Naive thymus-derived CD4-positive, alpha-beta T cell (primary cell): ENCODE measurements around the gene OR2Y1. TPM values are rescaled to one million over a fixed set of nuclear protein-coding genes. Genes with fewer than 3 reads are reported as not detected.
"Not testable (repeated sequence)": the region's sequence is repeated elsewhere in the genome, so short reads cannot be mapped to it uniquely, and the experiment has no call there.

Experiments
- ATAC-seq: fragments of 150-1000 bp; cut with Tn5 transposase; 2 replicates; pipeline ENCODE4 v1.10.0; 2021; ENCODE audit warnings: mild to moderate bottlenecking, moderate library complexity
- CTCF ChIA-PET: fragments of 350-600 bp; sonication (Branson Sonifier 250); formaldehyde crosslinking; loops from one replicate; lab custom pipeline; 2021; ENCODE audit warnings: antibody characterized with exemption; lab: Charles Lee
- POLR2A ChIA-PET: fragments of 350-600 bp; sonication (Branson Sonifier 250); formaldehyde crosslinking; loops from one replicate; lab custom pipeline; 2021; ENCODE audit warnings: antibody characterized with exemption, inconsistent platforms; lab: Charles Lee
- DNase-seq, 9 donors: peaks; one replicate each; pipeline versions ENCODE4 v3.0.0 to v3.0.0-alpha.2; 2020 to 2022; ENCODE audit warnings: mixed read lengths in 1 of 9
- H3K27ac ChIP-seq: one replicate; pipeline ENCODE4 v1.7.0; 2013; ENCODE audit warnings: mild to moderate bottlenecking, low read depth, low read length, moderate library complexity
- H3K27me3 ChIP-seq, 2 donors: one replicate each; pipeline ENCODE4 v1.7.0; 2013; ENCODE audit warnings: low read length in 2 of 2, mild to moderate bottlenecking in 2 of 2, moderate library complexity in 2 of 2; ENCODE audit not compliant: control insufficient read depth in 2 of 2, insufficient read depth in 2 of 2
- H3K36me3 ChIP-seq, 3 experiments: 1 replicate in 2 of 3; 2 replicates in 1 of 3; pipeline ENCODE4 v1.7.0; 2013; ENCODE audit warnings: low read length in 3 of 3, mild to moderate bottlenecking in 3 of 3, moderate library complexity in 1 of 3; ENCODE audit not compliant: insufficient read depth in 3 of 3, control insufficient read depth in 2 of 3
- H3K4me1 ChIP-seq, 2 donors: one replicate each; pipeline ENCODE4 v1.7.0; 2013; ENCODE audit warnings: low read length in 2 of 2, mild to moderate bottlenecking in 2 of 2, moderate library complexity in 1 of 2; ENCODE audit not compliant: control insufficient read depth in 2 of 2, insufficient read depth in 2 of 2
- H3K4me3 ChIP-seq: 2 replicates; pipeline ENCODE4 v1.7.0; 2013; ENCODE audit warnings: mild to moderate bottlenecking, low read length
- H3K9me3 ChIP-seq, 3 experiments: 1 replicate in 2 of 3; 2 replicates in 1 of 3; pipeline ENCODE4 v1.7.0; 2013; ENCODE audit warnings: low read length in 3 of 3; ENCODE audit not compliant: control insufficient read depth in 2 of 3
- H3K27ac Mint-ChIP-seq, 9 donors: one replicate each; pipeline ENCODE4 v1.8.0; 2020 to 2022; ENCODE audit warnings: mixed read lengths in 9 of 9, mild to moderate bottlenecking in 8 of 9, moderate library complexity in 5 of 9, inconsistent platforms in 2 of 9
- H3K27me3 Mint-ChIP-seq, 5 donors: one replicate each; pipeline ENCODE4 v1.8.0; 2021 to 2022; ENCODE audit warnings: mixed read lengths in 5 of 5, mild to moderate bottlenecking in 1 of 5
- H3K36me3 Mint-ChIP-seq, 5 donors: one replicate each; pipeline ENCODE4 v1.8.0; 2020 to 2022; ENCODE audit warnings: mixed read lengths in 5 of 5, mild to moderate bottlenecking in 3 of 5, inconsistent platforms in 1 of 5
- H3K4me1 Mint-ChIP-seq, 7 donors: one replicate each; pipeline ENCODE4 v1.8.0; 2020 to 2022; ENCODE audit warnings: mixed read lengths in 7 of 7, mild to moderate bottlenecking in 3 of 7, inconsistent platforms in 1 of 7
- H3K4me3 Mint-ChIP-seq, 10 donors: one replicate each; pipeline ENCODE4 v1.8.0; 2020 to 2022; ENCODE audit warnings: mild to moderate bottlenecking in 10 of 10, mixed read lengths in 10 of 10, moderate library complexity in 6 of 10, inconsistent platforms in 2 of 10
- H3K9me3 Mint-ChIP-seq, 11 donors: one replicate each; pipeline ENCODE4 v1.8.0; 2020 to 2022; ENCODE audit warnings: mixed read lengths in 11 of 11, mild to moderate bottlenecking in 4 of 11, inconsistent platforms in 1 of 11, moderate library complexity in 1 of 11
- intact Hi-C, 2 donors: fragments of 100-400 bp; cut with micrococcal nuclease; formaldehyde crosslinking; loops; one replicate each; pipeline ENCODE4 v1.15.1; 2023
- polyA plus RNA-seq, 2 donors: library from polyadenylated mRNA; unstranded; fragments of 300-500 nt; fragmentation: Illumina TruSeq; gene quantifications; one replicate each; pipeline ENCODE4 v1.2.3, GENCODE V29; 2021
- total RNA-seq, 6 experiments: library from RNA in 5 of 6; stranded (reverse) in 5 of 6; gene quantifications; 1 replicate in 5 of 6; 2 replicates in 1 of 6; pipeline ENCODE4 v1.2.3 and lab custom pipeline; 2021 to 2026

The OR2Y1 gene, protein sequence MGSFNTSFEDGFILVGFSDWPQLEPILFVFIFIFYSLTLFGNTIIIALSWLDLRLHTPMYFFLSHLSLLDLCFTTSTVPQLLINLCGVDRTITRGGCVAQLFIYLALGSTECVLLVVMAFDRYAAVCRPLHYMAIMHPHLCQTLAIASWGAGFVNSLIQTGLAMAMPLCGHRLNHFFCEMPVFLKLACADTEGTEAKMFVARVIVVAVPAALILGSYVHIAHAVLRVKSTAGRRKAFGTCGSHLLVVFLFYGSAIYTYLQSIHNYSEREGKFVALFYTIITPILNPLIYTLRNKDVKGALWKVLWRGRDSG
- total RNA-seq (not detected), polyA plus RNA-seq (not detected), total RNA-seq (lab: John Stamatoyannopoulos, UW) (not detected)

DNA sequence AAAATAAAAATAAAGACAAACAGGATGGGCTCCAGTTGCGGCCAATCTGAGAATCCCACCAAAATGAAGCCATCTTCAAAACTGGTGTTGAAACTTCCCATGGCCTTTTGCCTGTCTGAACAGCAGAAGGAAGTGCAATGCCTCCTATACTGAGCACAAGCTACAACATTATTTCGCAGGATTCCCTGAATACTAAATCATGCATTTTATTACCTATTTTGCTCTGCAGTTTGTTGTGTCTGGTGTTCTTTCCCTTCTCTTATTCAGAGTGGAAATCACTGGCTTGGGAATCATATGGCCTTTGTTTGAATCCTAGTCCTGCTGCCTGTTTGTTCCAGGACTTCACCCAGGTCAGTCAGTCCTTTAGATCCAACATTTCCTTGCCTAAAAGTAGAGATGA lies at the start of gene OR2Y1:
OR2Y1 (minus strand) TSS at position 101 of the 400 bp plus-strand sequence; CDS start at position 101, 0 bp downstream.
- H3K27ac Mint-ChIP-seq = peak within 1 kb of the TSS in 1 of 9 donors; percentile 30
- POLR2A ChIA-PET = interaction anchor here (0.6 kb wide), 1 partner anchor 8 kb away, joined by 4 read pairs; no protein-coding TSS in a partner anchor
- intact Hi-C loops = no loop called here
- H3K36me3 Mint-ChIP-seq = peaks cover 0 to 3% (median 0%) of the 10 kb centered on the region in 5 donors
- H3K4me1 Mint-ChIP-seq = peaks cover 0 to 5% (median 0%) of the 10 kb centered on the region in 7 donors
- H3K4me3 ChIP-seq = no peak within 1 kb of the TSS
- H3K36me3 ChIP-seq = no peaks in the 10 kb centered on the region
- no peaks in the 10 kb centered on the region for H3K9me3 Mint-ChIP-seq
- H3K4me1 ChIP-seq = no peaks in the 10 kb centered on the region
- ATAC-seq (no peak), DNase-seq (no peak)
- H3K4me3 Mint-ChIP-seq = no peak within 1 kb of the TSS
- H3K9me3 ChIP-seq = no peaks in the 10 kb centered on the region
- H3K27me3 Mint-ChIP-seq = peaks cover 17 to 35% (median 25%) of the 10 kb centered on the region in 5 donors
- no peak within 1 kb of the TSS for H3K27ac ChIP-seq
- H3K27me3 ChIP-seq = no peaks in the 10 kb centered on the region
- CTCF ChIA-PET = no interaction called here

DNA sequence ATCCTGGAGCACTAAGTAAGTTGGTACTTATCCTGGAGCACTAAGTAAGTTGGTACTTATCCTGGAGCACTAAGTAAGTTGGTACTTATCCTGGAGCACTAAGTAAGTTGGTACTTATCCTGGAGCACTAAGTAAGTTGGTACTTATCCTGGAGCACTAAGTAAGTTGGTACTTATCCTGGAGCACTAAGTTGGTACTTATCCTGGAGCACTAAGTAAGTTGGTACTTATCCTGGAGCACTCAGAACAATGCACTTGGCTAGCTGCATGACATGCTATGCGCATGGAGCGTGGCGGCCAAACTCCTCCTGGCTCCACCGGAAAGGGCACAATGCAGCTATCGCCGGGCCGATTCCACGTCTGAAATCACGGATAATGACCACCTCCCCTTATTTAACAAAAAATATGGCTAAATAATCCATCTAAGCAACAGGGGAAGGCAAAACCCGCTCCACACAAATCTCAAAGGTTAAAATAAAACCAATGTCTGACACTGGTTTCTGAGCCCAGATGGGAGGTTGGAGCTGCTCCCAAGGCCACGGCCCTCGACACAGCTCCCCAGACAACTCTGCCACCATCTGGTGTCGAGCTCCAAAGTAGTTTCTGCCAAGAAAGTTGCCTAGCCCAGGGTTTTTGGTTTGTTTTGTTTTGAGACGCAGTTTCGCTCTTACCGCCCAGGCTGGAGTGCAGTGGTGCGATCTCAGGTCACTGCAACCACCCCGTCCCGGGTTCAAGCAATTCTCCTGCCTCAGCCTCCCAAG lies 49.0 kb upstream of the OR2Y1 start:
- POLR2A ChIA-PET = interaction anchor here (0.9 to 2.1 kb wide), 6 partner anchors 10 to 71 kb away, joined by 3 to 13 read pairs (median 4); no protein-coding TSS in a partner anchor
- ATAC-seq, intact Hi-C loops, H3K9me3 Mint-ChIP-seq, H3K9me3 ChIP-seq, H3K4me3 Mint-ChIP-seq, H3K27me3 Mint-ChIP-seq, DNase-seq, H3K4me3 ChIP-seq, H3K27me3 ChIP-seq, H3K4me1 ChIP-seq, H3K27ac ChIP-seq: not testable (repeated sequence)
- CTCF ChIA-PET = interaction anchor here (1.4 kb wide), 1 partner anchor 80 kb away, joined by 3 read pairs; no protein-coding TSS in a partner anchor
- Mint-ChIP-seq H3K4me1 (peaks cover 31 to 65% (median 57%) of the 10 kb centered on the region in 7 donors), H3K36me3 (peaks cover 0 to 22% (median 8%) of the 10 kb centered on the region in 5 donors), H3K27ac (peak overlapping the region in 2 of 9 donors; percentile 25 to 86)
- H3K36me3 ChIP-seq = peaks cover 5 to 53% (median 8%) of the 10 kb centered on the region in 3 experiments

DNA sequence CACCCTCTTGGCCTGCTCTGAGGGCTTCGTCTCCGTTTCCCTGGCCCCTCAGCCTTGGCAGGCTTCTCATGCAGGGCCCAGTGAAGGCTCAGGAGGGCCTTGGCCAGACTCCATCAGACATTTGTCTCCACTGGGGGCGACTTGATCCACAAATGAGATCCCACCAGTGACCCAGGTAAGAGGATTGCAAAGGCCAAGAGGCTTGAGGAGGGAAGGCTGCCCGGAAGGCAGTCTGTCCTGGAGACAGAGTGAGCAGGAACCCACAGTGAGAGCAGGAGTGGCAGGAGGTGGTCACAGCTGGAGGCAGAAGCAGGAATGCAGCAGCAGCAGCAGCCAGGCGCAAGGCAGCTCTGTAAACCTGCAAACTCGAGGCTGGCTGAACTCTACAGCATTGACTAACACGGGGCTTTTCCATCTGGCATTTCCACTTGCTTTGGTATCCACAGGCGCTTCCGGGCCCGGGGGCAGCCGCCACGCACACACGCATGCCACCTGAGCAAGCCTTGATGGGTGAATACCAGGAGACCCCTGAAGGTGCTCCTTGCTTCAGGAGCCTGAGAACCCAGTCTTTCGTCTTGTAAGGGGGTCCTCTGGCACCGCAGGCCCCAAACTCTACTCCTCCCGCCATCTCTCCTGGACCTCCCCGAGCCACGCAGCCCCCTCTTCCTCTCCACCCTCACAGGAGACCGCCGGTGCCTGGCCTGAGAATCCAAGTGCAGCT lies 48.0 kb upstream of the OR2Y1 start:
- Histone ChIP-seq H3K27me3 (no peaks in the 10 kb centered on the region), H3K9me3 (no peaks in the 10 kb centered on the region), H3K36me3 (peaks cover 0 to 47% (median 8%) of the 10 kb centered on the region in 3 experiments), H3K27ac (no peak overlapping the region), H3K4me1 (peaks cover 0 to 7% of the 10 kb centered on the region in 2 donors), H3K4me3 (no peak overlapping the region)
- CTCF ChIA-PET = interaction anchor here (1.0 kb wide), 1 partner anchor 42 kb away, joined by 3 read pairs; no protein-coding TSS in a partner anchor
- ATAC-seq (no peak), DNase-seq (no peak)
- POLR2A ChIA-PET = interaction anchor here (1.1 kb wide), 2 partner anchors 46 to 72 kb away, joined by 3 to 4 read pairs; no protein-coding TSS in a partner anchor
- H3K27ac Mint-ChIP-seq = peak overlapping the region in 8 of 9 donors; percentile 51 to 89 (median 78)
- no peaks in the 10 kb centered on the region for H3K9me3 Mint-ChIP-seq
- peak overlapping the region in 1 of 10 donors; percentile 20 for H3K4me3 Mint-ChIP-seq
- intact Hi-C loops = no loop called here
- peaks cover 0 to 16% (median 0%) of the 10 kb centered on the region in 5 donors for H3K36me3 Mint-ChIP-seq
- H3K4me1 Mint-ChIP-seq = peaks cover 25 to 61% (median 51%) of the 10 kb centered on the region in 7 donors
- no peaks in the 10 kb centered on the region for H3K27me3 Mint-ChIP-seq

DNA sequence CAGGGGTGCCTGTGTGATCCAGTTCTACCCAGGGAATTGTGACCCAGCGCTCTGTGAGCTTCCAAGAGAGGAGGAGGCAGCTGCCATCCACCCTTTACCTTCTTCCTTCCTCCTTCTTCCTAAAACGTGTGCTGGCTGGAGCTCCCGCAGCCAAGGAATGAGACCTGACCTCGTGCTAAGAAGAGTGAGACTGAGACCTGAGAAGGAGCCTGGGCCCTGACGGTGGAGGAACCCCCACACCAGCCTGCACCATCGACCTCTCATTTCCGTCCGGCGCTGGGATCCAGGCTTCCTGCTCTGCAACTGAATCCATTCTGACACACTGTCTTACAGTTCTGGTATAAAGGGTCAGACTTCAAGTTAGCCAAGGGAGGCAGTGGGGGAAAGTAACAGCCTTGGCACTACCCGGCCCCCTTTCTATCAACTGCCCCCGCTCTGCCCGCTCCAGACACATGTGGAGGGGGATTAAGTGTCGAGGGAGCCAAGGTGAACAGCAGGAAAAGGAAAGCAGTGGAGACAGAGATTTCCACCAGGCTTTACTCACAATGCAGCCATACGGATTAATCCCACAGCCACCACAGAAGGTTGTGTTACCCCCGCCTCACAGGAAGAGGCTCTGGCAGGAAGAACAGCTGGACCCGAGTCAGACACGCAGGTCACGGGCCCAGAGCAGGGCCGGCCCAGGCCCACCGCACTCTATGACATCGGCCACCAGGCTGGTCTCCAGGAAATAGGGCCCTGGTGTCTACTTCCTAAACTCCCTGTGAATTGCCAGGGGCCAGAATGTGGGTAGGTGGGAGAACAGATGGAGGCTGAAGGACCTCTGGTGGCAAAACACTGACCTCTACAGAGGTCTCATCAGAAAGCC lies 46.9 kb upstream of the OR2Y1 start:
- Mint-ChIP-seq H3K4me1 (peaks cover 27 to 70% (median 57%) of the 10 kb centered on the region in 7 donors), H3K27ac (peak overlapping the region; percentile 46 to 94 (median 82)), H3K4me3 (peak overlapping the region in 2 of 10 donors; percentile 8 to 22), H3K27me3 (no peaks in the 10 kb centered on the region), H3K36me3 (peaks cover 0 to 14% (median 0%) of the 10 kb centered on the region in 5 donors), H3K9me3 (no peaks in the 10 kb centered on the region)
- H3K27me3 ChIP-seq = no peaks in the 10 kb centered on the region
- peaks cover 0 to 36% (median 8%) of the 10 kb centered on the region in 3 experiments for H3K36me3 ChIP-seq
- peaks cover 0 to 7% of the 10 kb centered on the region in 2 donors for H3K4me1 ChIP-seq
- DNase-seq = no peak
- intact Hi-C loops = no loop called here
- H3K4me3 ChIP-seq = no peak overlapping the region
- peak overlapping the region; percentile 30 for H3K27ac ChIP-seq
- H3K9me3 ChIP-seq = no peaks in the 10 kb centered on the region
- ChIA-PET POLR2A (interaction anchor here (0.8 to 2.3 kb wide), 5 partner anchors 14 to 47 kb away, joined by 3 to 10 read pairs (median 5); no protein-coding TSS in a partner anchor), CTCF (interaction anchor here (1.0 to 2.5 kb wide), 2 partner anchors 8 to 43 kb away, joined by 3 to 9 read pairs; no protein-coding TSS in a partner anchor)
- no peak for ATAC-seq

DNA sequence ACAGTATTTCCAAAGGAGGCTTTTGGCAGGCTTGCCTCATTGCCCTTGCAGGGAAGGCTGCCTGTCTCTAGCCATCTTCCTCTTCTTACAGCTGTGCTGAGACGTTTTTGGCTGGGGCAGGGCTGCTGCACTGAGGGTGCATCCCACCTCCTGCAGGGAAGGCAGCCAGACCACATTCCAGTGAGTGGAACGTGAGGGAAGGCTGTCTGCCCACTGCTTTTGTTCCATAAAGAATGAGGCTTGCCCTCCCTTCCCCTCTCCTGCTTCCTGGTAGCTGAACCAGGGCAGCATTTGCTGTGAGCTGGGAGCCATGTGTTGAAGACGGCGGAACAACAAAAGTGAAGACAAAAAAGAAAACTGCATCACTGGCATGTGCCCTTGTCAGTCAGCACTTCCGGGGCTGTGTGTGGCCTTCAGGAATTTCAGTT lies 46.0 kb upstream of the OR2Y1 start:
- H3K27me3 ChIP-seq = no peaks in the 10 kb centered on the region
- POLR2A ChIA-PET = interaction anchor here (0.8 to 2.3 kb wide), 6 partner anchors 9 to 83 kb away, joined by 3 to 10 read pairs (median 5); no protein-coding TSS in a partner anchor
- CTCF ChIA-PET = interaction anchor here (0.7 to 2.5 kb wide), 3 partner anchors 9 to 366 kb away, joined by 3 to 9 read pairs (median 6); no protein-coding TSS in a partner anchor
- no peak overlapping the region for H3K4me3 ChIP-seq
- Mint-ChIP-seq H3K27ac (peak overlapping the region; percentile 5 to 94 (median 81)), H3K27me3 (no peaks in the 10 kb centered on the region), H3K4me1 (peaks cover 26 to 68% (median 55%) of the 10 kb centered on the region in 7 donors), H3K36me3 (peaks cover 0 to 11% (median 0%) of the 10 kb centered on the region in 5 donors), H3K4me3 (peak overlapping the region in 2 of 10 donors; percentile 33 to 34), H3K9me3 (no peaks in the 10 kb centered on the region)
- peak overlapping the region; percentile 27 for H3K27ac ChIP-seq
- DNase-seq = no peak
- peaks cover 0 to 27% (median under 1%) of the 10 kb centered on the region in 3 experiments for H3K36me3 ChIP-seq
- intact Hi-C loops = loop anchor here in 1 of 2 donors (2.0 kb wide), 1 partner anchor 17 kb away; the partner anchor contains the start of gene MGAT1
- no peaks in the 10 kb centered on the region for H3K9me3 ChIP-seq
- H3K4me1 ChIP-seq = peaks cover 0 to 7% of the 10 kb centered on the region in 2 donors
- ATAC-seq = no peak
